HEK293T (cell line): ENCODE results near the gene CTSW.

Experiments used
- CTCF ChIA-PET: fragments of 350-600 bp; formaldehyde crosslinking; extraction: SDS; loops from one replicate; lab custom pipeline; 2021; ENCODE audit warnings: antibody characterized with exemption, inconsistent platforms; lab: Yijun Ruan, JAX
- POLR2A ChIA-PET: fragments of 350-600 bp; formaldehyde crosslinking; extraction: SDS; loops from one replicate; lab custom pipeline; 2020; ENCODE audit warnings: antibody characterized with exemption, inconsistent platforms; lab: Yijun Ruan, JAX
- DNase-seq: peaks from one replicate; pipeline ENCODE4 v3.0.0; 2012; ENCODE audit warnings: mixed read lengths; ENCODE audit errors: extremely low spot score
- ARNT ChIP-seq: fragments of 450-650 bp; IDR thresholded peaks from 2 replicates; pipeline ENCODE4 v1.6.1; 2017; ENCODE audit warnings: mild to moderate bottlenecking
- BHLHE40 ChIP-seq: fragments of 450-650 bp; IDR thresholded peaks from 2 replicates; pipeline ENCODE4 v1.6.1; 2016; ENCODE audit warnings: mild to moderate bottlenecking, moderate library complexity, borderline replicate concordance
- CTBP1 ChIP-seq: fragments of 450-650 bp; IDR thresholded peaks from 2 replicates; pipeline ENCODE4 v1.6.1; 2016; ENCODE audit warnings: borderline replicate concordance
- ELF4 ChIP-seq: fragments of 450-650 bp; IDR thresholded peaks from 2 replicates; pipeline ENCODE4 v1.6.1; 2017; ENCODE audit warnings: antibody characterized with exemption
- FOXA1 ChIP-seq: fragments of 450-650 bp; IDR thresholded peaks from 2 replicates; pipeline ENCODE4 v1.6.1; 2016; ENCODE audit warnings: mild to moderate bottlenecking
- FOXK2 ChIP-seq: fragments of 450-650 bp; IDR thresholded peaks from 2 replicates; pipeline ENCODE4 v1.6.1; 2016; ENCODE audit warnings: mild to moderate bottlenecking
- FOXM1 ChIP-seq: fragments of 450-650 bp; IDR thresholded peaks from 2 replicates; pipeline ENCODE4 v1.6.1; 2017; ENCODE audit warnings: mild to moderate bottlenecking, borderline replicate concordance
- HDGF ChIP-seq: fragments of 450-650 bp; IDR thresholded peaks from 2 replicates; pipeline ENCODE4 v1.6.1; 2017; ENCODE audit warnings: antibody characterized with exemption, borderline replicate concordance
- L3MBTL2 ChIP-seq: fragments of 450-650 bp; conservative IDR thresholded peaks from 2 replicates; pipeline ENCODE4 v1.6.1; 2016; ENCODE audit warnings: mild to moderate bottlenecking
- LEF1 ChIP-seq: fragments of 450-650 bp; IDR thresholded peaks from 2 replicates; pipeline ENCODE4 v1.6.1; 2017; ENCODE audit warnings: mild to moderate bottlenecking, borderline replicate concordance
- NFRKB ChIP-seq: fragments of 450-650 bp; IDR thresholded peaks from 2 replicates; pipeline ENCODE4 v1.6.1; 2016; ENCODE audit warnings: mild to moderate bottlenecking, moderate library complexity
- PKNOX1 ChIP-seq: fragments of 450-650 bp; IDR thresholded peaks from 2 replicates; pipeline ENCODE4 v1.6.1; 2016
- SP1 ChIP-seq: fragments of 450-650 bp; IDR thresholded peaks from 2 replicates; pipeline ENCODE4 v1.6.1; 2017
- SUZ12 ChIP-seq: fragments of 450-650 bp; IDR thresholded peaks from 2 replicates; pipeline ENCODE4 v1.6.1; 2016; ENCODE audit warnings: mild to moderate bottlenecking
- TARDBP ChIP-seq: fragments of 450-650 bp; IDR thresholded peaks from 2 replicates; pipeline ENCODE4 v1.6.1; 2016
- ZNF384 ChIP-seq: fragments of 450-650 bp; IDR thresholded peaks from 2 replicates; pipeline ENCODE4 v1.6.1; 2016

CTSW gene

GRCh38 chr11:65900125-65900898 lies 20.7 kb downstream of the CTSW start, which contains the start of gene FOSL1:
Gene FOSL1, minus strand, starts transcription at chr11:65900388. Its CDS starts 49 bp downstream, at chr11:65900339.
- peak; percentile 72 for DNase-seq
- POLR2A ChIA-PET = interaction anchor here (1.0 to 5.8 kb wide), 2 partner anchors 10 to 42 kb away, joined by 3 to 72 read pairs; partner anchors contain the start of genes CCDC85B, CFL1 and FIBP
- CTCF ChIA-PET = interaction anchor here (0.6 to 6.6 kb wide), 2 partner anchors 10 to 32 kb away, joined by 3 to 36 read pairs; partner anchors contain the start of genes CCDC85B and FIBP
- TF ChIP-seq BHLHE40 (no peak), NFRKB (no peak), CTBP1 (no peak), ELF4 (no peak), FOXK2 (no peak), L3MBTL2 (no peak), LEF1 (no peak), HDGF (no peak), FOXA1 (no peak), ZNF384 (no peak), TARDBP (no peak), SP1 (no peak), FOXM1 (no peak), ARNT (no peak)

GRCh38 chr11:65900899-65901180 lies 21.2 kb downstream of the CTSW start:
- ChIA-PET POLR2A (interaction anchor here (1.0 to 5.8 kb wide), 3 partner anchors 10 to 43 kb away, joined by 3 to 72 read pairs (median 4); partner anchors contain the start of genes CCDC85B, CFL1 and FIBP), CTCF (interaction anchor here (0.6 to 6.6 kb wide), 2 partner anchors 11 to 31 kb away, joined by 3 to 36 read pairs; partner anchors contain the start of genes CCDC85B and FIBP)
- TF ChIP-seq SUZ12 (no peak), ARNT (no peak), FOXK2 (no peak), BHLHE40 (no peak), HDGF (no peak), PKNOX1 (no peak)
- no peak for DNase-seq

- ChIA-PET POLR2A (interaction anchor here (1.0 to 5.8 kb wide), 4 partner anchors 12 to 184 kb away, joined by 3 to 72 read pairs (median 4); partner anchors contain the start of genes CCDC85B and FIBP), CTCF (interaction anchor here (6.6 kb wide), 1 partner anchor 13 kb away, joined by 36 read pairs; the partner anchor contains the start of genes CCDC85B and FIBP)
- no peak for DNase-seq
- TF ChIP-seq TARDBP = no peak
- no peak for TF ChIP-seq ZNF384
- TF ChIP-seq ARNT = no peak
- TF ChIP-seq FOXA1 = no peak
- TF ChIP-seq FOXK2 = no peak
- TF ChIP-seq CTBP1 = no peak
- TF ChIP-seq NFRKB = no peak
- no peak for TF ChIP-seq ELF4
- TF ChIP-seq HDGF = no peak
- TF ChIP-seq L3MBTL2 = no peak
- TF ChIP-seq BHLHE40 = no peak
- no peak for TF ChIP-seq SUZ12
- no peak for TF ChIP-seq FOXM1
- no peak for TF ChIP-seq SP1
- no peak for TF ChIP-seq PKNOX1
- TF ChIP-seq LEF1 = no peak
These were observed 23.4 kb downstream of the CTSW start for GRCh38 chr11:65903068-65903481.

- DNase-seq = no peak
- ChIA-PET POLR2A (interaction anchor here (1.0 to 6.2 kb wide), 3 partner anchors 13 to 44 kb away, joined by 3 to 72 read pairs (median 25); partner anchors contain the start of genes CCDC85B and FIBP), CTCF (no interaction called here)
- TF ChIP-seq ARNT = no peak
- TF ChIP-seq HDGF = no peak
- no peak for TF ChIP-seq FOXK2
- TF ChIP-seq SP1 = no peak
- no peak for TF ChIP-seq CTBP1
These were observed 24.1 kb downstream of the CTSW start for GRCh38 chr11:65903715-65904114.

GRCh38 chr11:65906602-65907001 lies 27.0 kb downstream of the CTSW start:
- CTCF ChIA-PET = no interaction called here
- POLR2A ChIA-PET = interaction anchor here (0.6 to 6.2 kb wide), 4 partner anchors 9 to 47 kb away, joined by 3 to 25 read pairs (median 3); partner anchors contain the start of genes CCDC85B and FIBP
- TF ChIP-seq BHLHE40 = no peak
- no peak for TF ChIP-seq L3MBTL2
- no peak for TF ChIP-seq HDGF
- TF ChIP-seq SP1 = no peak
- no peak for TF ChIP-seq PKNOX1
- TF ChIP-seq LEF1 = no peak
- no peak for TF ChIP-seq ELF4
- no peak for DNase-seq

- DNase-seq = no peak
- ChIA-PET POLR2A (interaction anchor here (6.2 kb wide), 1 partner anchor 18 kb away, joined by 25 read pairs; the partner anchor contains the start of genes CCDC85B and FIBP), CTCF (no interaction called here)
- TF ChIP-seq L3MBTL2 = no peak
- TF ChIP-seq CTBP1 = no peak
- TF ChIP-seq PKNOX1 = no peak
- no peak for TF ChIP-seq SP1
- no peak for TF ChIP-seq ELF4
- TF ChIP-seq BHLHE40 = no peak
- TF ChIP-seq HDGF = no peak
- TF ChIP-seq ZNF384 = no peak
- TF ChIP-seq FOXA1 = no peak
- no peak for TF ChIP-seq LEF1
- TF ChIP-seq FOXK2 = no peak
- no peak for TF ChIP-seq FOXM1
- TF ChIP-seq SUZ12 = no peak
- TF ChIP-seq NFRKB = no peak
- TF ChIP-seq TARDBP = no peak
- no peak for TF ChIP-seq ARNT
These were observed 28.2 kb downstream of the CTSW start for GRCh38 chr11:65907878-65908277.
